ENCODE measurements around the gene CCDC107.

The CCDC107 gene

DNA sequence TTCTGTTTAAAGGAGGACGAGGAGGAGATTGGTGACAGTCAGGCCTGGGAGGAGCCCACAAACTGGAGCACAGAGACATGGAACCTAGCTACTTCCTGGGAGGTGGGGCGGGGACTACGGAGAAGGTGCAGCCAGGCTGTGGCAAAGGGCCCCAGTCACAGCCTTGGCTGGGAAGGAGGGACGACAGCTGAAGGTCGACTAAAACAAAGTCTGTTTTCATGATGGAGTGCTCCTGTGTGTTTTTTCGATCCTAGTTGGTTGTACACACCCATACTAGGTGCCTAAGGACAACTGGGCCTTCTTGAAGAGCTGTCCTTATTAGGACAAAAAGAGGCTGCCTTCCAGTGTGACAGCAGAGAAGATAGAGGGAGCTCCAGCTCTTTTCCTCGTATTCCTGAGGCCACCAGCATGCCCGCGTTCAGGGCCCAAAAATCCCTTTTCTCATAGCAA is 2.9 kb downstream of the CCDC107 start:
- no peak for TF ChIP-seq ZNF202 (tag by site-specific recombination; IDR thresholded peaks at IDR 0.05; ENCODE audit: borderline replicate concordance)
- TF ChIP-seq, protein P1, sequence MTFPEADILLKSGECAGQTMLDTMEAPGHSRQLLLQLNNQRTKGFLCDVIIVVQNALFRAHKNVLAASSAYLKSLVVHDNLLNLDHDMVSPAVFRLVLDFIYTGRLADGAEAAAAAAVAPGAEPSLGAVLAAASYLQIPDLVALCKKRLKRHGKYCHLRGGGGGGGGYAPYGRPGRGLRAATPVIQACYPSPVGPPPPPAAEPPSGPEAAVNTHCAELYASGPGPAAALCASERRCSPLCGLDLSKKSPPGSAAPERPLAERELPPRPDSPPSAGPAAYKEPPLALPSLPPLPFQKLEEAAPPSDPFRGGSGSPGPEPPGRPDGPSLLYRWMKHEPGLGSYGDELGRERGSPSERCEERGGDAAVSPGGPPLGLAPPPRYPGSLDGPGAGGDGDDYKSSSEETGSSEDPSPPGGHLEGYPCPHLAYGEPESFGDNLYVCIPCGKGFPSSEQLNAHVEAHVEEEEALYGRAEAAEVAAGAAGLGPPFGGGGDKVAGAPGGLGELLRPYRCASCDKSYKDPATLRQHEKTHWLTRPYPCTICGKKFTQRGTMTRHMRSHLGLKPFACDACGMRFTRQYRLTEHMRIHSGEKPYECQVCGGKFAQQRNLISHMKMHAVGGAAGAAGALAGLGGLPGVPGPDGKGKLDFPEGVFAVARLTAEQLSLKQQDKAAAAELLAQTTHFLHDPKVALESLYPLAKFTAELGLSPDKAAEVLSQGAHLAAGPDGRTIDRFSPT (tag by site-specific recombination; IDR thresholded peaks at IDR 0.05): no peak
- TF ChIP-seq ZNF654 (tag by site-specific recombination; IDR thresholded peaks at IDR 0.05; ENCODE audit: low read depth): peak; percentile 36; the same call in 1 of the 2 replicates
- TF ChIP-seq ZNF366 (tag by site-specific recombination; conservative IDR thresholded peaks at IDR 0.05): 0 out of 2 replicates have a peak, but pooled peaks have one; percentile 20
- peak; percentile 14; the same call in 1 of the 2 replicates for TF ChIP-seq ZBTB17 (tag by site-specific recombination; IDR thresholded peaks at IDR 0.05)
- TF ChIP-seq, protein P2, sequence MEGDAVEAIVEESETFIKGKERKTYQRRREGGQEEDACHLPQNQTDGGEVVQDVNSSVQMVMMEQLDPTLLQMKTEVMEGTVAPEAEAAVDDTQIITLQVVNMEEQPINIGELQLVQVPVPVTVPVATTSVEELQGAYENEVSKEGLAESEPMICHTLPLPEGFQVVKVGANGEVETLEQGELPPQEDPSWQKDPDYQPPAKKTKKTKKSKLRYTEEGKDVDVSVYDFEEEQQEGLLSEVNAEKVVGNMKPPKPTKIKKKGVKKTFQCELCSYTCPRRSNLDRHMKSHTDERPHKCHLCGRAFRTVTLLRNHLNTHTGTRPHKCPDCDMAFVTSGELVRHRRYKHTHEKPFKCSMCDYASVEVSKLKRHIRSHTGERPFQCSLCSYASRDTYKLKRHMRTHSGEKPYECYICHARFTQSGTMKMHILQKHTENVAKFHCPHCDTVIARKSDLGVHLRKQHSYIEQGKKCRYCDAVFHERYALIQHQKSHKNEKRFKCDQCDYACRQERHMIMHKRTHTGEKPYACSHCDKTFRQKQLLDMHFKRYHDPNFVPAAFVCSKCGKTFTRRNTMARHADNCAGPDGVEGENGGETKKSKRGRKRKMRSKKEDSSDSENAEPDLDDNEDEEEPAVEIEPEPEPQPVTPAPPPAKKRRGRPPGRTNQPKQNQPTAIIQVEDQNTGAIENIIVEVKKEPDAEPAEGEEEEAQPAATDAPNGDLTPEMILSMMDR (tag by site-specific recombination; IDR thresholded peaks at IDR 0.05): peak; percentile 20; the same call in 1 of the 2 replicates
- Histone ChIP-seq H3K9me3 (ENCODE audit: control insufficient read depth, insufficient read depth, low read depth, low read length) (no peaks in the 10 kb centered on the region), H3K36me3 (ENCODE audit: control insufficient read depth in 2 of 2, insufficient read depth in 1 of 2, low read length in 2 of 2) (peaks cover 5 to 40% of the 10 kb centered on the region in 2 experiments), H3K4me1 (ENCODE audit: control insufficient read depth, insufficient read depth, low read length) (peaks cover 8% of the 10 kb centered on the region; the same call in 1 of the 2 replicates), H3K4me3 (ENCODE audit: low read depth, low read length) (no peak overlapping the region), H3K27ac (ENCODE audit: extremely low read depth, low read depth, low read length) (no peak overlapping the region; the same call in 1 of the 2 replicates)
- ChIA-PET POLR2A (interaction anchor here (0.6 to 3.0 kb wide), 8 partner anchors 14 to 545 kb away, joined by 3 to 23 read pairs (median 4); partner anchors contain the start of genes ATOSB, CREB3 and TLN1), CTCF (interaction anchor here (0.6 to 14.5 kb wide), 15 partner anchors 12 to 1038 kb away, joined by 3 to 157 read pairs (median 4); partner anchors contain the start of genes CREB3, TLN1 and TPM2)

DNA sequence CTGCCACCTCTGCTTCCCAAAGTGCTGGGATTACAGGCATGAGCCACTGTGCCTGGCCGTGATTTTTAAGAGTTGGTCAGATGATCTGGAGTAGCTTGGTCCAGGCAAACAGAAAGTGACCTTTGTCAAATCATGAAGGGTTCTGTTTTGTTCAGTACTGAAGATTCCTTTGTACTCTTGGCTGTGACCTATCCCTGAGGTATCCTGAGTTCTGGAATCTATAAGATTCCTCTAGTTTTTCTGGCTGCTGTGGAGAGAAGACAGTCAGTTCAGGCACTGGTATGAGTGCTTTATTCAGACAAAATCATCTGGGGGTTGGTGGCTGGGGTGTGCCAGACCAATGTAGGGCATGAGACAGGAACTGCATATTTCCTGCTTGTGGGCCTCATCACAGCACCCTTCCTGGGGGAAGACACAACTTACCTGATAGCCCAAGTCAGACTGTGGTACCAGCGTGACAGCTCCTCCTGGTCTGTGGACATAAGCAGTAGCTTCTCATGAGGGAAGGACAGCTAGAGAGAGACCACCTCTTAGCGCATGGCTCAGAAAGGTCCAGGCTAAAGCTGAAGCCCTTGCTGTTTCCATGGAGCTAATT is 3.8 kb downstream of the CCDC107 start:
- Histone ChIP-seq H3K4me1 (ENCODE audit: control insufficient read depth, insufficient read depth, low read length) (peaks cover 8% of the 10 kb centered on the region; the same call in 1 of the 2 replicates), H3K9me3 (ENCODE audit: control insufficient read depth, insufficient read depth, low read depth, low read length) (no peaks in the 10 kb centered on the region), H3K27ac (ENCODE audit: extremely low read depth, low read depth, low read length) (no peak overlapping the region), H3K4me3 (ENCODE audit: low read depth, low read length) (no peak overlapping the region), H3K36me3 (ENCODE audit: control insufficient read depth in 2 of 2, insufficient read depth in 1 of 2, low read length in 2 of 2) (peaks cover 5 to 40% of the 10 kb centered on the region in 2 experiments)
- TF ChIP-seq ZNF785 (tag by site-specific recombination; IDR thresholded peaks at IDR 0.05): no peak
- no peak for TF ChIP-seq HOXC10 (CRISPR knock-in tag; IDR thresholded peaks at IDR 0.05)
- TF ChIP-seq TRIM28 (IDR thresholded peaks at IDR 0.05; ENCODE audit: borderline replicate concordance, low read length): no peak
- TF ChIP-seq ZNF302 (tag by site-specific recombination; IDR thresholded peaks at IDR 0.05; ENCODE audit: low read depth): no peak
- TF ChIP-seq ZFHX2 (tag by site-specific recombination; conservative IDR thresholded peaks at IDR 0.05): no peak
- POLR2A ChIA-PET: interaction anchor here (0.6 to 3.0 kb wide), 7 partner anchors 27 to 546 kb away, joined by 3 to 23 read pairs (median 4); partner anchors contain the start of genes ATOSB, CREB3 and TLN1
- CTCF ChIA-PET: interaction anchor here (0.5 to 14.5 kb wide), 14 partner anchors 11 to 74 kb away, joined by 3 to 157 read pairs (median 5); partner anchors contain the start of genes CREB3, TLN1 and TPM2

DNA sequence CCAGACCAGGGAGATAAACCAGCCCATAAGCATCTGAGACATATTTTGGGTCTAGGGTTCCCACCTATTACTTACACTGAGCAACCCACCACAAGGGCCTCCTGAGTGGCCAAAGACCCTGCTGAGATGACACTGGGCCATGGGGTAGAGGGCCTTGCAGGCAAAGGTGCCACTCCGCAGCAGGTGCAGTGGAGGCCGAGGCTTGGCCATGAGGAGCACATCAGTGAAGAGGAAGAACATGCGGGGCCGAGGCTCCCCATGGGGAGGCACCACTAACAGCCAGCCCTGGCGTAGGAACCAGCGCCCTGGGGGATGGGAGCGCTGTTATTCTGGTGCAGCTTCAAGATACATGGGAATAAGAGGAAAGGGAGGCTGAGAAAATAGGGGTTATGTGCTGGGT is 4.3 kb downstream of the CCDC107 start:
- ChIA-PET POLR2A (interaction anchor here (1.6 to 3.0 kb wide), 3 partner anchors 26 to 69 kb away, joined by 4 to 23 read pairs (median 15); partner anchors contain the start of genes CREB3 and TLN1), CTCF (interaction anchor here (0.5 to 14.5 kb wide), 9 partner anchors 15 to 143 kb away, joined by 3 to 157 read pairs (median 13); partner anchors contain the start of gene TPM2)
- no peak overlapping the region for H3K27ac ChIP-seq (ENCODE audit: extremely low read depth, low read depth, low read length)
- no peaks in the 10 kb centered on the region for H3K9me3 ChIP-seq (ENCODE audit: control insufficient read depth, insufficient read depth, low read depth, low read length)
- H3K4me3 ChIP-seq (ENCODE audit: low read depth, low read length): no peak overlapping the region
- H3K4me1 ChIP-seq (ENCODE audit: control insufficient read depth, insufficient read depth, low read length): peaks cover 8% of the 10 kb centered on the region; the same call in 1 of the 2 replicates
- H3K36me3 ChIP-seq (ENCODE audit: control insufficient read depth in 2 of 2, insufficient read depth in 1 of 2, low read length in 2 of 2): peaks cover 5 to 40% of the 10 kb centered on the region in 2 experiments
- no peak for TF ChIP-seq HOXC10 (CRISPR knock-in tag; IDR thresholded peaks at IDR 0.05)
- TF ChIP-seq, protein P3, sequence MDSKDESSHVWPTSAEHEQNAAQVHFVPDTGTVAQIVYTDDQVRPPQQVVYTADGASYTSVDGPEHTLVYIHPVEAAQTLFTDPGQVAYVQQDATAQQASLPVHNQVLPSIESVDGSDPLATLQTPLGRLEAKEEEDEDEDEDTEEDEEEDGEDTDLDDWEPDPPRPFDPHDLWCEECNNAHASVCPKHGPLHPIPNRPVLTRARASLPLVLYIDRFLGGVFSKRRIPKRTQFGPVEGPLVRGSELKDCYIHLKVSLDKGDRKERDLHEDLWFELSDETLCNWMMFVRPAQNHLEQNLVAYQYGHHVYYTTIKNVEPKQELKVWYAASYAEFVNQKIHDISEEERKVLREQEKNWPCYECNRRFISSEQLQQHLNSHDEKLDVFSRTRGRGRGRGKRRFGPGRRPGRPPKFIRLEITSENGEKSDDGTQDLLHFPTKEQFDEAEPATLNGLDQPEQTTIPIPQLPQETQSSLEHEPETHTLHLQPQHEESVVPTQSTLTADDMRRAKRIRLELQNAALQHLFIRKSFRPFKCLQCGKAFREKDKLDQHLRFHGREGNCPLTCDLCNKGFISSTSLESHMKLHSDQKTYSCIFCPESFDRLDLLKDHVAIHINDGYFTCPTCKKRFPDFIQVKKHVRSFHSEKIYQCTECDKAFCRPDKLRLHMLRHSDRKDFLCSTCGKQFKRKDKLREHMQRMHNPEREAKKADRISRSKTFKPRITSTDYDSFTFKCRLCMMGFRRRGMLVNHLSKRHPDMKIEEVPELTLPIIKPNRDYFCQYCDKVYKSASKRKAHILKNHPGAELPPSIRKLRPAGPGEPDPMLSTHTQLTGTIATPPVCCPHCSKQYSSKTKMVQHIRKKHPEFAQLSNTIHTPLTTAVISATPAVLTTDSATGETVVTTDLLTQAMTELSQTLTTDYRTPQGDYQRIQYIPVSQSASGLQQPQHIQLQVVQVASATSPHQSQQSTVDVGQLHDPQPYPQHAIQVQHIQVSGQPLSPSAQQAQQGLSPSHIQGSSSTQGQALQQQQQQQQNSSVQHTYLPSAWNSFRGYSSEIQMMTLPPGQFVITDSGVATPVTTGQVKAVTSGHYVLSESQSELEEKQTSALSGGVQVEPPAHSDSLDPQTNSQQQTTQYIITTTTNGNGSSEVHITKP (tag by site-specific recombination; IDR thresholded peaks at IDR 0.05): no peak
- TF ChIP-seq ZNF10 (tag by site-specific recombination; IDR thresholded peaks at IDR 0.05): no peak
- TF ChIP-seq, protein P4, sequence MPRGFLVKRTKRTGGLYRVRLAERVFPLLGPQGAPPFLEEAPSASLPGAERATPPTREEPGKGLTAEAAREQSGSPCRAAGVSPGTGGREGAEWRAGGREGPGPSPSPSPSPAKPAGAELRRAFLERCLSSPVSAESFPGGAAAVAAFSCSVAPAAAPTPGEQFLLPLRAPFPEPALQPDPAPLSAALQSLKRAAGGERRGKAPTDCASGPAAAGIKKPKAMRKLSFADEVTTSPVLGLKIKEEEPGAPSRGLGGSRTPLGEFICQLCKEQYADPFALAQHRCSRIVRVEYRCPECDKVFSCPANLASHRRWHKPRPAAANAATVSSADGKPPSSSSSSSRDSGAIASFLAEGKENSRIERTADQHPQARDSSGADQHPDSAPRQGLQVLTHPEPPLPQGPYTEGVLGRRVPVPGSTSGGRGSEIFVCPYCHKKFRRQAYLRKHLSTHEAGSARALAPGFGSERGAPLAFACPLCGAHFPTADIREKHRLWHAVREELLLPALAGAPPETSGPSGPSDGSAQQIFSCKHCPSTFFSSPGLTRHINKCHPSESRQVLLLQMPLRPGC (tag by site-specific recombination; IDR thresholded peaks at IDR 0.05): no peak
- TF ChIP-seq ZNF211 (tag by site-specific recombination; IDR thresholded peaks at IDR 0.05; ENCODE audit: low read depth): no peak
- TF ChIP-seq, protein P5, sequence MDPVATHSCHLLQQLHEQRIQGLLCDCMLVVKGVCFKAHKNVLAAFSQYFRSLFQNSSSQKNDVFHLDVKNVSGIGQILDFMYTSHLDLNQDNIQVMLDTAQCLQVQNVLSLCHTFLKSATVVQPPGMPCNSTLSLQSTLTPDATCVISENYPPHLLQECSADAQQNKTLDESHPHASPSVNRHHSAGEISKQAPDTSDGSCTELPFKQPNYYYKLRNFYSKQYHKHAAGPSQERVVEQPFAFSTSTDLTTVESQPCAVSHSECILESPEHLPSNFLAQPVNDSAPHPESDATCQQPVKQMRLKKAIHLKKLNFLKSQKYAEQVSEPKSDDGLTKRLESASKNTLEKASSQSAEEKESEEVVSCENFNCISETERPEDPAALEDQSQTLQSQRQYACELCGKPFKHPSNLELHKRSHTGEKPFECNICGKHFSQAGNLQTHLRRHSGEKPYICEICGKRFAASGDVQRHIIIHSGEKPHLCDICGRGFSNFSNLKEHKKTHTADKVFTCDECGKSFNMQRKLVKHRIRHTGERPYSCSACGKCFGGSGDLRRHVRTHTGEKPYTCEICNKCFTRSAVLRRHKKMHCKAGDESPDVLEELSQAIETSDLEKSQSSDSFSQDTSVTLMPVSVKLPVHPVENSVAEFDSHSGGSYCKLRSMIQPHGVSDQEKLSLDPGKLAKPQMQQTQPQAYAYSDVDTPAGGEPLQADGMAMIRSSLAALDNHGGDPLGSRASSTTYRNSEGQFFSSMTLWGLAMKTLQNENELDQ (tag by site-specific recombination; IDR thresholded peaks at IDR 0.05; ENCODE audit: low read depth): no peak

Data from HEK293 (cell line).